HepG2 (cell line): ENCODE results near the gene RFXANK. TPM values are rescaled to one million over a fixed set of nuclear protein-coding genes. Genes with fewer than 3 reads are reported as not detected.

Experiments
- ATAC-seq: fragments of 200-7000 bp; cut with Tn5 transposase; 3 replicates; pipeline ENCODE4 v1.9.1; 2020; ENCODE audit warnings: mild to moderate bottlenecking, moderate library complexity
- BruUV-seq: library from RNA; stranded (reverse); fragments of 400-500 nt; replicated peaks from 2 replicates; lab custom pipeline; 2021; lab: Mats Ljungman, UMichigan
- CTCF ChIA-PET: fragments of 300-600 bp; formaldehyde crosslinking; extraction: SDS; loops from one replicate; lab custom pipeline; 2021; ENCODE audit warnings: low total read pairs, inconsistent platforms, low intra/inter-chr PET ratio; lab: Yijun Ruan, JAX
- POLR2A ChIA-PET: fragments of 350-600 bp; sonication (Branson Sonifier 250); formaldehyde crosslinking; loops from one replicate; lab custom pipeline; 2020; ENCODE audit warnings: antibody characterized with exemption, inconsistent platforms; lab: Yijun Ruan, JAX
- DNase-seq: peaks from one replicate; pipeline ENCODE4 v3.0.0-alpha.2; 2015; ENCODE audit warnings: low spot score
- FAIRE-seq: peaks from 3 replicates; lab custom pipeline; 2011; peaks lifted over from hg19 to GRCh38; lab: Jason Lieb, UNC
- H2AFZ ChIP-seq: one replicate; pipeline ENCODE4 v1.6.1; 2011; ENCODE audit warnings: low read length, inconsistent platforms
- H3K27ac ChIP-seq: fragments of 300-600 bp; 3 replicates; pipeline ENCODE4 v1.8.0; 2011; ENCODE audit warnings: mixed run types, mild to moderate bottlenecking, mixed read lengths, low read length, inconsistent platforms; ENCODE audit not compliant: insufficient read depth; ENCODE audit errors: extremely low read length
- H3K27me3 ChIP-seq, 2 experiments: fragments of 200-600 bp in 1 of 2; 2 replicates in 1 of 2; 3 replicates in 1 of 2; pipeline versions ENCODE4 v1.6.0 to v1.8.0; 2011; ENCODE audit warnings: low read length in 2 of 2, mild to moderate bottlenecking in 2 of 2, moderate library complexity in 2 of 2, inconsistent platforms in 1 of 2; ENCODE audit not compliant: insufficient read depth in 2 of 2, control insufficient read depth in 1 of 2
- H3K36me3 ChIP-seq, 2 experiments: fragments of 200-600 bp in 1 of 2; replicated peaks in 1 of 2; 2 replicates in 1 of 2; 3 replicates in 1 of 2; pipeline versions ENCODE4 v1.5.1 to v1.8.0; 2011; ENCODE audit warnings: low read length in 2 of 2, inconsistent platforms in 1 of 2; ENCODE audit not compliant: insufficient read depth in 2 of 2, control insufficient read depth in 1 of 2
- H3K4me1 ChIP-seq: 2 replicates; pipeline ENCODE4 v1.5.1; 2012; ENCODE audit warnings: low read length, inconsistent platforms; ENCODE audit not compliant: insufficient read depth
- H3K4me2 ChIP-seq: 2 replicates; pipeline ENCODE4 v1.6.0; 2011; ENCODE audit warnings: low read depth, low read length, inconsistent platforms
- H3K4me3 ChIP-seq, 3 experiments: fragments of 200-600 bp in 1 of 3; sonication (generic), shearing (Covaris generic) in 1 of 3; replicated peaks in 1 of 3; 2 replicates each; pipeline ENCODE4 v1.5.1; 2011 to 2016; ENCODE audit warnings: low read length in 3 of 3, inconsistent platforms in 2 of 3, low read depth in 2 of 3, mild to moderate bottlenecking in 2 of 3, control low read depth in 1 of 3, mixed read lengths in 1 of 3; ENCODE audit not compliant: insufficient read depth in 1 of 3
- H3K79me2 ChIP-seq: one replicate; pipeline ENCODE4 v1.6.1; 2011; ENCODE audit warnings: low read length, inconsistent platforms; ENCODE audit not compliant: insufficient read depth
- H3K9ac ChIP-seq: 2 replicates; pipeline ENCODE4 v1.6.0; 2011; ENCODE audit warnings: mild to moderate bottlenecking, low read depth, low read length, inconsistent platforms; ENCODE audit not compliant: insufficient read depth
- H3K9me3 ChIP-seq: 2 replicates; pipeline ENCODE4 v1.5.1; 2012; ENCODE audit warnings: mild to moderate bottlenecking, low read length
- H4K20me1 ChIP-seq: 2 replicates; pipeline ENCODE4 v1.6.0; 2011; ENCODE audit warnings: inconsistent platforms, mild to moderate bottlenecking, low read length, moderate library complexity; ENCODE audit not compliant: insufficient read depth
- RFXAP ChIP-seq: sonication (generic); formaldehyde crosslinking; IDR thresholded peaks from 2 replicates; pipeline ENCODE4 v1.4.0; 2020; ENCODE audit warnings: missing genetic modification reagents, borderline replicate concordance
- ZMYM3 ChIP-seq: sonication (generic); formaldehyde crosslinking; IDR thresholded peaks from 2 replicates; pipeline ENCODE4 v1.5.1; 2020; ENCODE audit warnings: mild to moderate bottlenecking, missing genetic modification reagents
- ZNF3 ChIP-seq: IDR thresholded peaks from 2 replicates; pipeline ENCODE4 v1.7.0; 2017; ENCODE audit warnings: inconsistent platforms
- ZNF776 ChIP-seq: sonication (generic); formaldehyde crosslinking; IDR thresholded peaks from 2 replicates; pipeline ENCODE4 v1.4.0; 2020; ENCODE audit warnings: mild to moderate bottlenecking, missing genetic modification reagents
- WGBS: methylation state at CpG from one replicate; pipeline ENCODE4 v1.1.6; 2017; ENCODE audit warnings: low lambda C conversion rate; 5-methylcytosine and 5-hydroxymethylcytosine counted together
- in situ Hi-C: cut with HindIII; loops from 2 replicates; pipeline ENCODE4 v1.10.0; 2017; ENCODE audit warnings: low pct_unique_long_range_greater_than_20kb; ENCODE audit not compliant: extremely low pct_ligation_motif_present
- intact Hi-C: fragments of 100-400 bp; cut with micrococcal nuclease; formaldehyde crosslinking; loops from one replicate; pipeline ENCODE4 v1.10.0; 2022; ENCODE audit not compliant: unreplicated experiment
- polyA plus RNA-seq, 8 experiments: library from polyadenylated mRNA; depleted of rRNA in 3 of 8; stranded (reverse) in 7 of 8; unstranded in 1 of 8; fragments of >200 nt; fragmentation: Illumina TruSeq in 4 of 8; extraction: Trizol in 4 of 8; gene quantifications; 2 replicates each; pipeline versions ENCODE4 v1.2.1 to v1.2.3, GENCODE V29; 2011 to 2016; ENCODE audit warnings: low read depth in 4 of 8, missing spikeins in 1 of 8, mixed read lengths in 1 of 8; ENCODE audit not compliant: insufficient read depth in 1 of 8
- total RNA-seq, 5 experiments: library from RNA; depleted of rRNA; stranded (reverse); fragments of >200 nt; fragmentation: Illumina TruSeq; extraction: Trizol; gene quantifications; 2 replicates each; pipeline ENCODE4 v1.2.3, GENCODE V29; 2016; ENCODE audit warnings: low read depth in 1 of 5
- TF ChIP-seq, protein P1 (sequence below): sonication (generic); formaldehyde crosslinking; IDR thresholded peaks from 2 replicates; pipeline ENCODE4 v1.8.0; 2022; ENCODE audit warnings: mild to moderate bottlenecking, missing genetic modification reagents, moderate library complexity
- TF ChIP-seq, protein P2 (sequence below): sonication (generic); formaldehyde crosslinking; IDR thresholded peaks from 2 replicates; pipeline ENCODE4 v1.8.1; 2023; ENCODE audit warnings: mild to moderate bottlenecking, missing genetic modification reagents, borderline replicate concordance
- TF ChIP-seq, protein P3 (sequence below): sonication (generic); formaldehyde crosslinking; IDR thresholded peaks from 2 replicates; pipeline ENCODE4 v1.5.0; 2020; ENCODE audit warnings: mild to moderate bottlenecking, missing genetic modification reagents

Gene RFXANK
- total and polyA plus RNA-seq, 2 of the 13 experiments (the other 11 are each of a cell fraction or from before 2014, with no cell fraction given) = 49.9 to 80.7 TPM

DNA sequence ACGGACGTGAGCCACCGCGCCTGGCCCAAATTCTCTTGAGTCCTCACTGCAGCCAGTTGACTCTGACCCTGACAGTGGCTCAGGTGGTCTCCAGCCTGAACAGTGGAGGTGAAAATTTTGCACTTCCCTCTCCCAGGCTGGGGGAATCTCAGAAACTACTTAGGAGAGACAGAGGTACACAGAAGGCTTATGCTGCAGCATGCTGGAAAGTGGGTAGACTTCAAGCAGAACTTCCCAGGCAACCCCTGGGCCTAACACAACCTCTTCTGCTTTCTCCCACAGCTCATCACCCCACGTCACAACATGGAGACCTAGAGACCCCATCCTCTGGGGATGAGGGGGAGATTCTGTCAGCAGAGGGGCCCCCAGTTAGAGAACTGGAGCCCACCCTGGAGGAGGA is 34.1 kb downstream of the RFXANK start:
- DNase-seq = no peak
- Histone ChIP-seq H4K20me1 (no peaks in the 10 kb centered on the region), H3K36me3 (no peaks in the 10 kb centered on the region), H3K9ac (no peak overlapping the region), H3K27ac (no peak overlapping the region), H3K4me3 (no peak overlapping the region), H2AFZ (no peak overlapping the region), H3K4me2 (no peak overlapping the region), H3K9me3 (no peaks in the 10 kb centered on the region), H3K79me2 (no peaks in the 10 kb centered on the region), H3K4me1 (peaks cover 32% of the 10 kb centered on the region), H3K27me3 (peaks cover 6 to 47% of the 10 kb centered on the region in 2 experiments)
- no peak for ATAC-seq
- TF ChIP-seq ZMYM3 (CRISPR knock-in tag) (peak; percentile 65; the same call in 1 of the 2 replicates), RFXAP (CRISPR knock-in tag) (no peak)
- TF ChIP-seq, protein P1, sequence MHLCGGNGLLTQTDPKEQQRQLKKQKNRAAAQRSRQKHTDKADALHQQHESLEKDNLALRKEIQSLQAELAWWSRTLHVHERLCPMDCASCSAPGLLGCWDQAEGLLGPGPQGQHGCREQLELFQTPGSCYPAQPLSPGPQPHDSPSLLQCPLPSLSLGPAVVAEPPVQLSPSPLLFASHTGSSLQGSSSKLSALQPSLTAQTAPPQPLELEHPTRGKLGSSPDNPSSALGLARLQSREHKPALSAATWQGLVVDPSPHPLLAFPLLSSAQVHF (CRISPR knock-in tag) = no peak
- ChIA-PET POLR2A (interaction anchor here (2.2 kb wide), 1 partner anchor 23 kb away, joined by 9 read pairs; the partner anchor contains the start of gene NR2C2AP), CTCF (no interaction called here)
- in situ Hi-C loops (no loop called here), intact Hi-C loops (loop anchor here (5.0 kb wide), 1 partner anchor 46 kb away; the partner anchor contains the start of gene TM6SF2)
- no peak for FAIRE-seq
- no TSS peak for BruUV-seq
- 29% methylated on average over 5 of the region's 5 CpGs for WGBS

DNA sequence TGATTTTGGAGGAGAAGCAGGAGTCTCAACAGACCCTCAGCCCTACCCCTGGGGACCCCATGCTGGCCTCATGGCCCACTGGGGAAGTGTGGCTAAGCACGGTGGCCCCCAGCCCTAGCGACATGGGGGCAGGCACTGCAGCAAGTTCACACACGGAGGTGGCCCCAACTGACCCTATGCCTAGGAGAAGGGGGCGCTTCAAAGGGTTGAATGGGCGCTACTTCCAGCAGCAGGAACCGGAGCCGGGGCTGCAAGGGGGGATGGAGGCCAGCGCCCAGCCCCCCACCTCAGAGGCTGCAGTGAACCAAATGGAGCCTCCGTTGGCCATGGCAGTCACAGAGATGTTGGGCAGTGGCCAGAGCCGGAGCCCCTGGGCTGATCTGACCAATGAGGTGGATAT is 34.6 kb downstream of the RFXANK start:
- no peak overlapping the region for H3K4me3 ChIP-seq
- H2AFZ ChIP-seq = no peak overlapping the region
- DNase-seq = no peak
- WGBS = 23% methylated on average over 6 of the region's 10 CpGs
- TF ChIP-seq, protein P2, sequence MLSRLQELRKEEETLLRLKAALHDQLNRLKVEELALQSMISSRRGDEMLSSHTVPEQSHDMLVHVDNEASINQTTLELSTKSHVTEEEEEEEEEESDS (CRISPR knock-in tag) = no peak
- TF ChIP-seq, protein P3, sequence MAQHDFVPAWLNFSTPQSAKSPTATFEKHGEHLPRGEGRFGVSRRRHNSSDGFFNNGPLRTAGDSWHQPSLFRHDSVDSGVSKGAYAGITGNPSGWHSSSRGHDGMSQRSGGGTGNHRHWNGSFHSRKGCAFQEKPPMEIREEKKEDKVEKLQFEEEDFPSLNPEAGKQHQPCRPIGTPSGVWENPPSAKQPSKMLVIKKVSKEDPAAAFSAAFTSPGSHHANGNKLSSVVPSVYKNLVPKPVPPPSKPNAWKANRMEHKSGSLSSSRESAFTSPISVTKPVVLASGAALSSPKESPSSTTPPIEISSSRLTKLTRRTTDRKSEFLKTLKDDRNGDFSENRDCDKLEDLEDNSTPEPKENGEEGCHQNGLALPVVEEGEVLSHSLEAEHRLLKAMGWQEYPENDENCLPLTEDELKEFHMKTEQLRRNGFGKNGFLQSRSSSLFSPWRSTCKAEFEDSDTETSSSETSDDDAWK (CRISPR knock-in tag) = no peak
- TF ChIP-seq ZNF776 (CRISPR knock-in tag) (no peak), ZNF3 (CRISPR knock-in tag) (no peak)
- TF ChIP-seq, all 625 proteins: peak for 0
- in situ Hi-C loops (no loop called here), intact Hi-C loops (loop anchor here (5.0 kb wide), 1 partner anchor 46 kb away; the partner anchor contains the start of gene TM6SF2)
- ATAC-seq (no peak), FAIRE-seq (no peak)
- no peak overlapping the region for H3K4me2 ChIP-seq
- CTCF ChIA-PET = no interaction called here
- H3K36me3 ChIP-seq = no peaks in the 10 kb centered on the region
- no peak overlapping the region for H3K9ac ChIP-seq
- no peak overlapping the region for H3K27ac ChIP-seq
- no peaks in the 10 kb centered on the region for H3K9me3 ChIP-seq
- H3K4me1 ChIP-seq = peaks cover 32% of the 10 kb centered on the region
- H3K27me3 ChIP-seq = peaks cover 6 to 48% of the 10 kb centered on the region in 2 experiments
- H4K20me1 ChIP-seq = no peaks in the 10 kb centered on the region
- no peaks in the 10 kb centered on the region for H3K79me2 ChIP-seq
- POLR2A ChIA-PET = no interaction called here
- BruUV-seq = no TSS peak
